HG03565 (cell line): Measurements from ENCODE around the gene TAPBP.

Source experiments
- ATAC-seq: cut with Tn5 transposase; IDR thresholded peaks from one replicate; pipeline ENCODE4 v1.9.1; 2021; ENCODE audit warnings: mild to moderate bottlenecking, moderate library complexity; ENCODE audit not compliant: unreplicated experiment

The TAPBP gene

DNA sequence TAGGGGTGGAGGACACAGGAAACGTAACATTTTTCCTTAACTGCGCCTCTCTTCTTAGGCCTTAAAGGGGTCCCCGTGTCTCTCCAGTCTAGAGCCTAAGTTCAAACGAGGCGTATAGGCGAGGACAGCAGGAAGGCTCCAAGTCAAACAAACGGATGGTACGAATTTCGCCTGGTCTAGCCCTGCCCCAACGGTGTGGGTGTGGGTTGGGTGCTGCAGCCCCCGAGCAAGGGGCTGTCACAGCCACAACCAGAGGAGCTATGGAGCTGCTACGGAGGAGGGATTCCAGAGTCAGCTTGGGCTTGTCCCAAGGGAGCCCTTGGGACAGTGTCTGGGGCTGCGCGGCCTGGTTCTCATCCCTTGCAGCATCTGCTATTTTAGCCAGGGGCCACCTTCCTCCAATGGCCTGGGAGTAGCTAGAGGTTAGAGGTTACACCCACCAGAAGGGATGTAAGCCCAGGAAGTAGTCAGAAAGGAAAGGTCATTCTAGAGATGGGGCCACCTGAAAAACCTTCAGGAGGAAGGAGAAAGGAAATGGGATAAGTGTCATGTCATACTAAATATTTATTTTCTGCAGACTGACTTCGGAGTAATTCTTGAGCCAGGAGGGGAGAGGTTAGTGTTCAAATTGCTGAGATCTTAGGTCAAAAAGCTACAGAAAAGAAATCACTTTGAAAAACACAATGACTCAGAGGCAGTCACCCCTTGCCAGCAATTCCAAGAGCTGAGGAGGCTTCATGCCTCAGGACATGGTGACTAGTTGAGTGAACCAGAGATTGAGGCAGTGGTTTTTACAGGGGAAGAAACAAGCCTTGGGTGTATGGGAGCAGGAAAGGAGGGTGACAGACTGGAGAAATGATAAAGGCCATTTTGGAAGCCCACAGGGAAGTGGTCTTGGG lies 63.9 kb downstream of the TAPBP start:
- no peak for ATAC-seq
